GM23338 (cell line): Measurements from ENCODE around the gene KAT8. TPM values are rescaled to one million over a fixed set of nuclear protein-coding genes. Genes with fewer than 3 reads are reported as not detected.

Experiments used
- ATAC-seq: fragments of 200-7000 bp; cut with Tn5 transposase; 3 replicates; pipeline ENCODE4 v1.9.1; 2020
- DNase-seq: peaks from one replicate; pipeline ENCODE4 v3.0.0-alpha.2; 2015; ENCODE audit warnings: low spot score
- H2AFZ ChIP-seq: fragments of 200-600 bp; sonication (generic); 2 replicates; pipeline ENCODE4 v1.8.0; 2016; ENCODE audit warnings: antibody characterized with exemption, mild to moderate bottlenecking, moderate library complexity
- H3F3A ChIP-seq: fragments of 200-600 bp; sonication (generic); replicated peaks from 2 replicates; pipeline ENCODE4 v1.8.0; 2017; ENCODE audit warnings: antibody characterized with exemption, mixed run types, low read depth
- H3K27ac ChIP-seq: fragments of 200-600 bp; sonication (generic); 2 replicates; pipeline ENCODE4 v1.6.1; 2016; ENCODE audit warnings: low read depth
- H3K27me3 ChIP-seq: fragments of 200-600 bp; sonication (generic); 2 replicates; pipeline ENCODE4 v1.8.0; 2016; ENCODE audit warnings: mild to moderate bottlenecking, mixed run types, moderate library complexity; ENCODE audit not compliant: insufficient read depth
- H3K36me3 ChIP-seq: fragments of 200-600 bp; sonication (generic); 2 replicates; pipeline ENCODE4 v1.8.0; 2016; ENCODE audit warnings: mild to moderate bottlenecking; ENCODE audit not compliant: insufficient read depth
- H3K4me1 ChIP-seq: fragments of 200-600 bp; sonication (generic); 2 replicates; pipeline ENCODE4 v1.8.0; 2016; ENCODE audit warnings: mild to moderate bottlenecking, moderate library complexity; ENCODE audit not compliant: insufficient read depth
- H3K4me2 ChIP-seq: fragments of 200-600 bp; sonication (generic); 2 replicates; pipeline ENCODE4 v1.7.1; 2017; ENCODE audit warnings: mixed run types
- H3K4me3 ChIP-seq: fragments of 200-600 bp; sonication (generic); 2 replicates; pipeline ENCODE4 v1.6.1; 2016; ENCODE audit warnings: mixed run types
- H3K79me2 ChIP-seq: fragments of 200-600 bp; sonication (generic); replicated peaks from 2 replicates; pipeline ENCODE4 v1.8.0; 2017; ENCODE audit warnings: mild to moderate bottlenecking; ENCODE audit not compliant: insufficient read depth
- H3K9me2 ChIP-seq: fragments of 200-600 bp; sonication (generic); 2 replicates; pipeline ENCODE4 v1.8.0; 2017; ENCODE audit not compliant: insufficient read depth
- H4K20me1 ChIP-seq: fragments of 200-600 bp; sonication (generic); replicated peaks from 2 replicates; pipeline ENCODE4 v1.8.0; 2017; ENCODE audit warnings: mild to moderate bottlenecking; ENCODE audit not compliant: insufficient read depth
- H3K27ac Mint-ChIP-seq: 2 replicates; pipeline ENCODE4 v1.8.0; 2020; ENCODE audit warnings: inconsistent platforms, mild to moderate bottlenecking, moderate library complexity, mixed read lengths
- H3K27me3 Mint-ChIP-seq: 3 replicates; pipeline ENCODE4 v1.8.0; 2022; ENCODE audit warnings: low read depth, mild to moderate bottlenecking, moderate library complexity, mixed read lengths, inconsistent platforms; ENCODE audit not compliant: insufficient read depth, poor library complexity
- H3K36me3 Mint-ChIP-seq: 3 replicates; pipeline ENCODE4 v1.8.0; 2021; ENCODE audit warnings: low read depth, mild to moderate bottlenecking, inconsistent platforms, moderate library complexity, mixed read lengths
- H3K4me1 Mint-ChIP-seq: 3 replicates; pipeline ENCODE4 v1.8.0; 2020; ENCODE audit warnings: mild to moderate bottlenecking, inconsistent platforms, mixed read lengths
- H3K4me3 Mint-ChIP-seq: 3 replicates; pipeline ENCODE4 v1.8.0; 2021; ENCODE audit warnings: moderate library complexity, mild to moderate bottlenecking, inconsistent platforms, mixed read lengths
- H3K9me3 Mint-ChIP-seq: 3 replicates; pipeline ENCODE4 v1.8.0; 2020; ENCODE audit warnings: moderate library complexity, mild to moderate bottlenecking, inconsistent platforms, mixed read lengths
- CREB1 ChIP-seq: fragments of 250-450 bp; sonication (Bioruptor Pico); IDR thresholded peaks from 2 replicates; pipeline ENCODE4 v1.5.0; 2020; ENCODE audit warnings: low read depth, mild to moderate bottlenecking, moderate library complexity
- EZH2 ChIP-seq: fragments of 200-600 bp; sonication (generic); IDR thresholded peaks from one replicate; pipeline ENCODE4 v1.8.0; 2017; ENCODE audit warnings: antibody characterized with exemption, mild to moderate bottlenecking, low read depth; ENCODE audit not compliant: unreplicated experiment
- EZH2phosphoT487 ChIP-seq: fragments of 200-600 bp; sonication (generic); IDR thresholded peaks from one replicate; pipeline ENCODE4 v1.8.1; 2018; ENCODE audit warnings: antibody characterized with exemption; ENCODE audit not compliant: unreplicated experiment
- JUNB ChIP-seq: IDR thresholded peaks from one replicate; pipeline ENCODE4 v1.6.1; 2016; ENCODE audit warnings: antibody characterized with exemption; ENCODE audit not compliant: unreplicated experiment
- NANOG ChIP-seq: IDR thresholded peaks from 2 replicates; pipeline ENCODE4 v1.6.1; 2016; ENCODE audit warnings: antibody characterized with exemption, borderline replicate concordance
- REST ChIP-seq: IDR thresholded peaks from one replicate; pipeline ENCODE4 v1.6.1; 2018; ENCODE audit warnings: antibody characterized with exemption; ENCODE audit not compliant: unreplicated experiment
- polyA plus RNA-seq: library from polyadenylated mRNA; unstranded; fragments of >200 nt; fragmentation: Nextera tagmentation; extraction: Ambion mirVana; gene quantifications from 2 replicates; pipeline ENCODE4 v1.2.1, GENCODE V29; 2016
- total RNA-seq: library from RNA; depleted of rRNA; stranded (reverse); fragments of >200 nt; shearing (Covaris generic); gene quantifications from 2 replicates; pipeline ENCODE4 v1.2.3, GENCODE V29; 2014
- TF ChIP-seq, protein P1 (sequence below), 2 experiments: fragments of 200-600 bp in 1 of 2; sonication (generic) in 1 of 2; conservative IDR thresholded peaks; 2 replicates each; pipeline versions ENCODE4 v1.5.1 to v1.6.1; 2016 to 2017; ENCODE audit warnings: antibody characterized with exemption in 2 of 2, low read depth in 2 of 2, mild to moderate bottlenecking in 2 of 2, moderate library complexity in 1 of 2
- TF ChIP-seq, protein P2 (sequence below): IDR thresholded peaks from 2 replicates; pipeline ENCODE4 v1.6.1; 2016; ENCODE audit warnings: antibody characterized with exemption

Gene KAT8
- total and polyA plus RNA-seq, 2 experiments from 2014 or later = 47.6 to 85.4 TPM

GRCh38 chr16:31143011-31143693, 25.7 kb downstream of the KAT8 start:
- no peak; the same call in 2 of the 3 replicates for ATAC-seq

GRCh38 chr16:31143694-31144148, 26.3 kb downstream of the KAT8 start:
- peaks cover 31% of the 10 kb centered on the region for H3K4me1 Mint-ChIP-seq
- Histone ChIP-seq H3K27ac (no peak overlapping the region), H3K9me2 (no peaks in the 10 kb centered on the region), H3K27me3 (peaks cover 45% of the 10 kb centered on the region), H3K4me1 (peaks cover 21% of the 10 kb centered on the region), H3K36me3 (no peaks in the 10 kb centered on the region; the same call in 1 of the 2 replicates), H3K4me3 (no peak overlapping the region), H2AFZ (no peak overlapping the region; the same call in 1 of the 2 replicates), H3K79me2 (no peaks in the 10 kb centered on the region), H4K20me1 (no peaks in the 10 kb centered on the region), H3F3A (0 out of 2 replicates have a peak, but pooled peaks cover 11% of the 10 kb centered on the region), H3K4me2 (no peak overlapping the region)
- H3K4me3 Mint-ChIP-seq = peak overlapping the region; percentile 37; the same call in 2 of the 3 replicates
- DNase-seq (peak; percentile 56), ATAC-seq (no peak)
- H3K9me3 Mint-ChIP-seq = no peaks in the 10 kb centered on the region; the same call in 2 of the 3 replicates
- no peaks in the 10 kb centered on the region; the same call in 2 of the 3 replicates for H3K36me3 Mint-ChIP-seq
- peaks cover 42% of the 10 kb centered on the region for H3K27me3 Mint-ChIP-seq
- no peak overlapping the region for H3K27ac Mint-ChIP-seq
- TF ChIP-seq CREB1 (CRISPR knock-in tag) (no peak), EZH2 (no peak), EZH2phosphoT487 (no peak), NANOG (no peak), JUNB (no peak)
- TF ChIP-seq, protein P1, sequence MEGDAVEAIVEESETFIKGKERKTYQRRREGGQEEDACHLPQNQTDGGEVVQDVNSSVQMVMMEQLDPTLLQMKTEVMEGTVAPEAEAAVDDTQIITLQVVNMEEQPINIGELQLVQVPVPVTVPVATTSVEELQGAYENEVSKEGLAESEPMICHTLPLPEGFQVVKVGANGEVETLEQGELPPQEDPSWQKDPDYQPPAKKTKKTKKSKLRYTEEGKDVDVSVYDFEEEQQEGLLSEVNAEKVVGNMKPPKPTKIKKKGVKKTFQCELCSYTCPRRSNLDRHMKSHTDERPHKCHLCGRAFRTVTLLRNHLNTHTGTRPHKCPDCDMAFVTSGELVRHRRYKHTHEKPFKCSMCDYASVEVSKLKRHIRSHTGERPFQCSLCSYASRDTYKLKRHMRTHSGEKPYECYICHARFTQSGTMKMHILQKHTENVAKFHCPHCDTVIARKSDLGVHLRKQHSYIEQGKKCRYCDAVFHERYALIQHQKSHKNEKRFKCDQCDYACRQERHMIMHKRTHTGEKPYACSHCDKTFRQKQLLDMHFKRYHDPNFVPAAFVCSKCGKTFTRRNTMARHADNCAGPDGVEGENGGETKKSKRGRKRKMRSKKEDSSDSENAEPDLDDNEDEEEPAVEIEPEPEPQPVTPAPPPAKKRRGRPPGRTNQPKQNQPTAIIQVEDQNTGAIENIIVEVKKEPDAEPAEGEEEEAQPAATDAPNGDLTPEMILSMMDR (conservative IDR thresholded peaks at IDR 0.05; ENCODE audit: low read depth in 2 of 2) = peak; percentile 6 to 27; a peak in 2 of 4 replicates
- TF ChIP-seq, protein P2, sequence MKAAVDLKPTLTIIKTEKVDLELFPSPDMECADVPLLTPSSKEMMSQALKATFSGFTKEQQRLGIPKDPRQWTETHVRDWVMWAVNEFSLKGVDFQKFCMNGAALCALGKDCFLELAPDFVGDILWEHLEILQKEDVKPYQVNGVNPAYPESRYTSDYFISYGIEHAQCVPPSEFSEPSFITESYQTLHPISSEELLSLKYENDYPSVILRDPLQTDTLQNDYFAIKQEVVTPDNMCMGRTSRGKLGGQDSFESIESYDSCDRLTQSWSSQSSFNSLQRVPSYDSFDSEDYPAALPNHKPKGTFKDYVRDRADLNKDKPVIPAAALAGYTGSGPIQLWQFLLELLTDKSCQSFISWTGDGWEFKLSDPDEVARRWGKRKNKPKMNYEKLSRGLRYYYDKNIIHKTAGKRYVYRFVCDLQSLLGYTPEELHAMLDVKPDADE = no peak

More at GRCh38 chr16:31143011-31143693, 25.7 kb downstream of the KAT8 start:
- Histone ChIP-seq H3K79me2 (no peaks in the 10 kb centered on the region), H3F3A (0 out of 2 replicates have a peak, but pooled peaks cover 11% of the 10 kb centered on the region), H3K27ac (no peak overlapping the region), H3K4me3 (peak overlapping the region; percentile 61), H3K9me2 (no peaks in the 10 kb centered on the region), H4K20me1 (no peaks in the 10 kb centered on the region), H3K4me2 (peak overlapping the region; percentile 84), H3K36me3 (no peaks in the 10 kb centered on the region; the same call in 1 of the 2 replicates), H3K4me1 (peaks cover 26% of the 10 kb centered on the region), H2AFZ (peak overlapping the region; percentile 87), H3K27me3 (peaks cover 41% of the 10 kb centered on the region)
- Mint-ChIP-seq H3K36me3 (no peaks in the 10 kb centered on the region; the same call in 2 of the 3 replicates), H3K9me3 (no peaks in the 10 kb centered on the region; the same call in 2 of the 3 replicates), H3K27me3 (peaks cover 43% of the 10 kb centered on the region), H3K27ac (no peak overlapping the region), H3K4me1 (peaks cover 35% of the 10 kb centered on the region), H3K4me3 (peak overlapping the region; percentile 37; the same call in 2 of the 3 replicates)
- peak; percentile 36 for DNase-seq
- TF ChIP-seq NANOG (no peak), REST (no peak)
